Activated CD4-positive, alpha-beta T cell treated with anti-CD3 and anti-CD28 coated beads, Interleukin-2, amount 10 ng/mL, durations not matched to agents 24 days and 14 days (primary cell): Measurements from ENCODE around the gene ZNF91. TPM values are rescaled to one million over a fixed set of nuclear protein-coding genes. Genes with fewer than 3 reads are reported as not detected.
"Not testable (repeated sequence)": the region's sequence is repeated elsewhere in the genome, so short reads cannot be mapped to it uniquely, and the experiment has no call there.

ENCODE experiments used
- DNase-seq: peaks from one replicate; pipeline ENCODE4 v3.0.0; 2022
- H3K27ac Mint-ChIP-seq: one replicate; pipeline ENCODE4 v1.8.0; 2022; ENCODE audit warnings: mild to moderate bottlenecking, mixed read lengths
- H3K27me3 Mint-ChIP-seq: one replicate; pipeline ENCODE4 v1.8.0; 2022; ENCODE audit warnings: mixed read lengths
- H3K36me3 Mint-ChIP-seq: one replicate; pipeline ENCODE4 v1.8.0; 2022; ENCODE audit warnings: low read depth, mild to moderate bottlenecking, mixed read lengths
- H3K4me1 Mint-ChIP-seq: one replicate; pipeline ENCODE4 v1.8.0; 2021; ENCODE audit warnings: mixed read lengths
- H3K4me3 Mint-ChIP-seq: one replicate; pipeline ENCODE4 v1.8.0; 2022; ENCODE audit warnings: mild to moderate bottlenecking, moderate library complexity, mixed read lengths
- H3K9me3 Mint-ChIP-seq: one replicate; pipeline ENCODE4 v1.8.0; 2021; ENCODE audit warnings: mixed read lengths
- intact Hi-C: fragments of 100-400 bp; cut with micrococcal nuclease; formaldehyde crosslinking; loops from one replicate; pipeline ENCODE4 v1.15.1; 2023
- total RNA-seq: library from RNA; stranded (reverse); gene quantifications from 2 replicates; pipeline ENCODE4 v1.2.3, GENCODE V29; 2022

ZNF91 gene
- total RNA-seq, 1 donor from 2014 or later = 31.1 TPM

DNA sequence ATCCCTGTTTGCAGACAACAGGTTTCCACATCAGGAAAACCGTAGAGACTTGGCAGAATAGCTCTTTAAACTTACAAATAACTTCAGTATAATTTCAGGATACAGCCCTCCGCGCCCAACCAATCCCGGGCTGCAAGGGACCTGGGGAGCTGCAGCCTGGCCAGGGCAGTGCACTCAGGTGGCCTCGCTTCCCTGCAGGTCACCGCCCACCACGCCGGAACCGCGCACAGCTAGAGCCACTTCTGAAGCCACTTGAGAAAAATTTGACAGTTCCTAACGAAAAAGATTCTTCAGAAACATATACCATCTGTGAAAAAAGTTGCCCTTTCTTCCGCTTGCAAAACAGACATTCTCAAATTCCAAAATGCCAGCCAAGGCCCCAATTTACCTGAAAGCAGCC, 11.1 kb downstream of the ZNF91 start:
- Mint-ChIP-seq H3K4me1 (peaks cover 2% of the 10 kb centered on the region), H3K4me3 (no peak overlapping the region), H3K36me3 (peaks cover 83% of the 10 kb centered on the region), H3K27me3 (no peaks in the 10 kb centered on the region), H3K27ac (no peak overlapping the region), H3K9me3 (peaks cover 15% of the 10 kb centered on the region)
- DNase-seq = no peak
- intact Hi-C loops = no loop called here

DNA sequence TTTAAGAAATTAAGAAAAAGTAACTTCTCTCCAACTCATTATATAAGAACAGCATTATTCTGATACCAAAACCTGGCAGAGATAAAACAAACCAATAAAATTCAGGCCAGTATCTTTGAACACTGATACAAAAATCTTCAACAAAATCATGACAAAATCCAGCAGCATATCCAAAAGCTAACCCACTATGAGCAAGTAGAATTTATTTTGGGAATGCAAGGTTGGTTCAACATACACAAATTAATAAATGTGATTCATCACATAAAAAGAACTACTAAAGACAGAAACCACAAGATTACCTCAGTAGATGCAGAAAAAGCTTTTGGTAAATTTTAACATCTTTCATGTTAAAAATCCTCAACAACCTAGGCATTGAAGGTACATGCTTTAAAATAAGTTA, 12.3 kb downstream of the ZNF91 start:
- Mint-ChIP-seq H3K27me3 (no peaks in the 10 kb centered on the region), H3K27ac (no peak overlapping the region), H3K36me3 (peaks cover 80% of the 10 kb centered on the region), H3K4me1 (peaks cover 2% of the 10 kb centered on the region), H3K4me3 (no peak overlapping the region), H3K9me3 (peaks cover 12% of the 10 kb centered on the region)
- DNase-seq = no peak
- intact Hi-C loops = no loop called here

GRCh38 chr19:23381114-23381513, 14.2 kb downstream of the ZNF91 start:
- H3K4me3 Mint-ChIP-seq = no peak overlapping the region
- intact Hi-C loops = no loop called here
- no peaks in the 10 kb centered on the region for H3K27me3 Mint-ChIP-seq
- DNase-seq = no peak
- no peak overlapping the region for H3K27ac Mint-ChIP-seq
- peaks cover 7% of the 10 kb centered on the region for H3K9me3 Mint-ChIP-seq
- H3K36me3 Mint-ChIP-seq = peaks cover 79% of the 10 kb centered on the region
- peaks cover 2% of the 10 kb centered on the region for H3K4me1 Mint-ChIP-seq

- intact Hi-C loops, H3K4me1 Mint-ChIP-seq, DNase-seq, H3K27ac Mint-ChIP-seq, H3K4me3 Mint-ChIP-seq, H3K27me3 Mint-ChIP-seq: not testable (repeated sequence)
- Mint-ChIP-seq H3K36me3 (peaks cover 79% of the 10 kb centered on the region), H3K9me3 (peaks cover 13% of the 10 kb centered on the region)
Measured at GRCh38 chr19:23379671-23380070, 15.6 kb downstream of the ZNF91 start.

- no peak overlapping the region for H3K27ac Mint-ChIP-seq
- no peaks in the 10 kb centered on the region for H3K27me3 Mint-ChIP-seq
- peaks cover 80% of the 10 kb centered on the region for H3K36me3 Mint-ChIP-seq
- peaks cover 12% of the 10 kb centered on the region for H3K9me3 Mint-ChIP-seq
- DNase-seq = no peak
- no peak overlapping the region for H3K4me3 Mint-ChIP-seq
- intact Hi-C loops = no loop called here
- H3K4me1 Mint-ChIP-seq = peaks cover 2% of the 10 kb centered on the region
Measured at GRCh38 chr19:23378948-23379347, 16.3 kb downstream of the ZNF91 start.

GRCh38 chr19:23377276-23377675, 18.0 kb downstream of the ZNF91 start:
- H3K4me3 Mint-ChIP-seq = no peak overlapping the region
- H3K36me3 Mint-ChIP-seq = peaks cover 80% of the 10 kb centered on the region
- no peak overlapping the region for H3K27ac Mint-ChIP-seq
- intact Hi-C loops = no loop called here
- H3K9me3 Mint-ChIP-seq = peaks cover 16% of the 10 kb centered on the region
- peaks cover 2% of the 10 kb centered on the region for H3K4me1 Mint-ChIP-seq
- H3K27me3 Mint-ChIP-seq = no peaks in the 10 kb centered on the region
- no peak for DNase-seq

- H3K27me3 Mint-ChIP-seq = no peaks in the 10 kb centered on the region
- intact Hi-C loops = no loop called here
- peaks cover 63% of the 10 kb centered on the region for H3K36me3 Mint-ChIP-seq
- no peak overlapping the region for H3K27ac Mint-ChIP-seq
- H3K4me3 Mint-ChIP-seq = no peak overlapping the region
- no peak for DNase-seq
- peaks cover 5% of the 10 kb centered on the region for H3K9me3 Mint-ChIP-seq
- no peaks in the 10 kb centered on the region for H3K4me1 Mint-ChIP-seq
Measured at GRCh38 chr19:23366437-23366836, 28.8 kb downstream of the ZNF91 start.

DNA sequence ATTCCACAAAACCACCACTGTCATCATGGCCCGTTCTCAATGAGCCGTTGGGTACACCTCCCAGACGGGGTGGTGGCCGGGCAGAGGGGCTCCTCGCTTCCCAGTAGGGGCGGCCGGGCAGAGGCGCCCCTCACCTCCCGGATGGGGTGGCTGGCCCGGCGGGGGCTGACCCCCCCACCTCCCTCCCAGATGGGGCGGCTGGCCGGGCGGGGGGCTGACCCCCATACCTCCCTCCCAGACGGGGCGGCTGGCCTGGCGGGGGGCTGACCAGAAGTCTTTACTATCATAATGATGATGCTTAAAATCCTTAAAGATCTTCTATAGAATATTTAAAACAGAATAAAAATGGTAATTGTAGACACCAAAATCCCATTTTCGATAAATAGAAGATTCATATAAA, 29.2 kb downstream of the ZNF91 start:
- H3K4me3 Mint-ChIP-seq, H3K27ac Mint-ChIP-seq, H3K9me3 Mint-ChIP-seq, intact Hi-C loops, H3K27me3 Mint-ChIP-seq, DNase-seq, H3K4me1 Mint-ChIP-seq: not testable (repeated sequence)
- H3K36me3 Mint-ChIP-seq = peaks cover 62% of the 10 kb centered on the region

GRCh38 chr19:23365222-23365621, 30.0 kb downstream of the ZNF91 start:
- H3K9me3 Mint-ChIP-seq = peaks cover 4% of the 10 kb centered on the region
- H3K4me1 Mint-ChIP-seq = no peaks in the 10 kb centered on the region
- no peaks in the 10 kb centered on the region for H3K27me3 Mint-ChIP-seq
- intact Hi-C loops = no loop called here
- H3K36me3 Mint-ChIP-seq = peaks cover 58% of the 10 kb centered on the region
- H3K4me3 Mint-ChIP-seq = no peak overlapping the region
- no peak overlapping the region for H3K27ac Mint-ChIP-seq
- DNase-seq = no peak

GRCh38 chr19:23361843-23362242, 33.4 kb downstream of the ZNF91 start:
- intact Hi-C loops, H3K4me1 Mint-ChIP-seq, H3K9me3 Mint-ChIP-seq, DNase-seq, H3K27ac Mint-ChIP-seq, H3K27me3 Mint-ChIP-seq, H3K4me3 Mint-ChIP-seq: not testable (repeated sequence)
- H3K36me3 Mint-ChIP-seq = peaks cover 62% of the 10 kb centered on the region

DNA sequence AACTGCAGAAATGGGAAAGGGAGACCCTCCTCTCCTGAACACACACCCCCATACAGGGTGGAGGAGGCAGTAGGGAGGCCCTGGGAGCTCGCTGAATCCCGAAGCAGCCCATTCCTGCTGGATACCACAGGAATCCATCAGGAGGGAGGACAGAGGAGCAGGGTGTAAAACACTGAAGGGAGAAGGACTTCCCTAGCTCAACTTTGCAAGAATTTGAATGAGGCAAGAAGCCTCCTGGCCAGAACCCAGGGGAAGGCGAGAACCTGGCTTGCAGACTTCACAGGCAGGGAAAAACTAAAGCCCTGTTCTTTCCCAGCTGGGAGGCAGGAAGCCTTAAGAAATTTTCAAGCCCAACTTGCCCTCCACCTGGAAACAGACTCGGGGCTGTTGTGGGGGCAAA, 43.5 kb downstream of the ZNF91 start:
- Mint-ChIP-seq H3K36me3 (peaks cover 84% of the 10 kb centered on the region), H3K4me3 (no peak overlapping the region), H3K9me3 (peaks cover 41% of the 10 kb centered on the region), H3K27me3 (no peaks in the 10 kb centered on the region), H3K27ac (no peak overlapping the region), H3K4me1 (no peaks in the 10 kb centered on the region)
- no peak for DNase-seq
- intact Hi-C loops = no loop called here

GRCh38 chr19:23346696-23347095, 48.6 kb downstream of the ZNF91 start:
- DNase-seq = no peak
- no peaks in the 10 kb centered on the region for H3K4me1 Mint-ChIP-seq
- intact Hi-C loops = no loop called here
- no peak overlapping the region for H3K4me3 Mint-ChIP-seq
- H3K27me3 Mint-ChIP-seq = no peaks in the 10 kb centered on the region
- no peak overlapping the region for H3K27ac Mint-ChIP-seq
- peaks cover 84% of the 10 kb centered on the region for H3K36me3 Mint-ChIP-seq
- H3K9me3 Mint-ChIP-seq = peaks cover 45% of the 10 kb centered on the region

DNA sequence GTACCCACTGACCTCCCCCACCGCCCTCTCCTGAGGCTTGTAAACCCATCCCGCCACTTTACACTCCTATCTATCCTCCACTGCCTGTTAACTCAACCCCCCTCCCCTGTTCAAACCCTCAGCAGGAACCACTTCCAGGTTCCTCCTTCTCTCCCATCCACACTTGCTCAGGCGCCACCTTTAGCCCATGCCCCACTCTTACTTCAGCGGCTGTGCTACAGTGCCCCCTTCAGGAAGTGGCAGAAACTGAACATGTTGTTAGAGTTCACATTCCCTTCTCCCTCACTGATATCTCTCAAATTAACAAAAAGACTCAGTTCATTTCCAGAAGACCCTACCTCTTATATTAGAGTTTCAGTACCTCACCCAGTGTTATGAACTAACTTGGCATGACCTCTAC, 49.4 kb downstream of the ZNF91 start:
- H3K4me1 Mint-ChIP-seq = no peaks in the 10 kb centered on the region
- peaks cover 45% of the 10 kb centered on the region for H3K9me3 Mint-ChIP-seq
- H3K36me3 Mint-ChIP-seq = peaks cover 77% of the 10 kb centered on the region
- intact Hi-C loops = no loop called here
- H3K4me3 Mint-ChIP-seq = no peak overlapping the region
- H3K27ac Mint-ChIP-seq = no peak overlapping the region
- no peaks in the 10 kb centered on the region for H3K27me3 Mint-ChIP-seq
- no peak for DNase-seq

GRCh38 chr19:23343434-23344010, 51.7 kb downstream of the ZNF91 start:
- Mint-ChIP-seq H3K9me3 (peaks cover 43% of the 10 kb centered on the region), H3K36me3 (peaks cover 76% of the 10 kb centered on the region), H3K27me3 (no peaks in the 10 kb centered on the region), H3K27ac (no peak overlapping the region), H3K4me3 (no peak overlapping the region), H3K4me1 (no peaks in the 10 kb centered on the region)
- DNase-seq = no peak
- intact Hi-C loops = no loop called here

GRCh38 chr19:23328211-23328610, 67.1 kb downstream of the ZNF91 start:
- Mint-ChIP-seq H3K36me3 (peaks cover 8% of the 10 kb centered on the region), H3K4me1 (no peaks in the 10 kb centered on the region), H3K4me3 (no peak overlapping the region), H3K27me3 (no peaks in the 10 kb centered on the region), H3K27ac (no peak overlapping the region), H3K9me3 (peaks cover 39% of the 10 kb centered on the region)
- DNase-seq = no peak
- intact Hi-C loops = no loop called here
